LoVo (cell line): ENCODE results near the gene VWA8.
"Not testable (repeated sequence)": the region's sequence is repeated elsewhere in the genome, so short reads cannot be mapped to it uniquely, and the experiment has no call there.

Source experiments
- DNase-seq: peaks from one replicate; pipeline ENCODE4 v3.0.0-alpha.2; 2016; ENCODE audit warnings: low spot score

The VWA8 gene

GRCh38 chr13:41802043-41802683, 158.7 kb downstream of the VWA8 start:
- DNase-seq: no peak

GRCh38 chr13:41791056-41791455, 169.9 kb downstream of the VWA8 start:
- no peak for DNase-seq

- DNase-seq: no peak
Observed at GRCh38 chr13:41788552-41788951, 172.4 kb downstream of the VWA8 start.

- no peak for DNase-seq
Observed at GRCh38 chr13:41785402-41786172, 175.3 kb downstream of the VWA8 start.

GRCh38 chr13:41782086-41782485, 178.8 kb downstream of the VWA8 start:
- no peak for DNase-seq

GRCh38 chr13:41780715-41781706, 179.9 kb downstream of the VWA8 start:
- DNase-seq: peak; percentile 21

- DNase-seq: no peak
Observed at GRCh38 chr13:41775251-41775650, 185.7 kb downstream of the VWA8 start.

- no peak for DNase-seq
Observed at GRCh38 chr13:41774605-41775218, 186.2 kb downstream of the VWA8 start.

GRCh38 chr13:41767801-41768200, 193.1 kb downstream of the VWA8 start:
- DNase-seq: no peak

GRCh38 chr13:41766439-41766838, 194.5 kb downstream of the VWA8 start:
- no peak for DNase-seq

- DNase-seq: no peak
Observed at GRCh38 chr13:41765813-41766212, 195.1 kb downstream of the VWA8 start.

- no peak for DNase-seq
Observed at GRCh38 chr13:41765020-41765419, 195.9 kb downstream of the VWA8 start.

- DNase-seq: no peak
Observed at GRCh38 chr13:41764558-41764957, 196.4 kb downstream of the VWA8 start.

GRCh38 chr13:41763782-41764181, 197.1 kb downstream of the VWA8 start:
- DNase-seq: no peak

- DNase-seq: no peak
Observed at GRCh38 chr13:41762796-41763195, 198.1 kb downstream of the VWA8 start.

GRCh38 chr13:41756198-41756880, 204.6 kb downstream of the VWA8 start:
- no peak for DNase-seq

- DNase-seq: no peak
Observed at GRCh38 chr13:41751734-41752445, 209.0 kb downstream of the VWA8 start.

GRCh38 chr13:41751277-41751676, 209.6 kb downstream of the VWA8 start:
- no peak for DNase-seq

- peak; percentile 10 for DNase-seq
Observed at GRCh38 chr13:41746259-41746658, 214.7 kb downstream of the VWA8 start.

GRCh38 chr13:41745496-41745895, 215.4 kb downstream of the VWA8 start:
- not testable (repeated sequence) for DNase-seq
